ENCODE measurements around the gene SLC25A33. TPM values are rescaled to one million over a fixed set of nuclear protein-coding genes. Genes with fewer than 3 reads are reported as not detected.

Gene SLC25A33
- total RNA-seq, 1 experiment from 2014 or later = 9.2 TPM

- CTCF ChIA-PET = interaction anchor here (3.0 to 3.6 kb wide), 3 partner anchors 8 to 74 kb away, joined by 12 to 93 read pairs (median 35); partner anchors contain the start of gene TMEM201
- ATAC-seq (no peak), DNase-seq (ENCODE audit: low spot score) (no peak)
- POLR2A ChIA-PET = no interaction called here
- H3K9me3 Mint-ChIP-seq = no peaks in the 10 kb centered on the region
- TF ChIP-seq ZNF121 (CRISPR knock-in tag; IDR thresholded peaks at IDR 0.05) = no peak
- TF ChIP-seq PRRX2 (CRISPR knock-in tag; IDR thresholded peaks at IDR 0.05) = no peak
- no peak for TF ChIP-seq IRF1 (CRISPR knock-in tag; IDR thresholded peaks at IDR 0.05)
- TF ChIP-seq ZNF423 (CRISPR knock-in tag; IDR thresholded peaks at IDR 0.05) = no peak
- TF ChIP-seq FOXJ3 (CRISPR knock-in tag; IDR thresholded peaks at IDR 0.05; ENCODE audit: borderline replicate concordance) = no peak
- TF ChIP-seq ZNF425 (CRISPR knock-in tag; conservative IDR thresholded peaks at IDR 0.05) = no peak
- TF ChIP-seq ZBTB43 (CRISPR knock-in tag; IDR thresholded peaks at IDR 0.05) = no peak
- no peak for TF ChIP-seq OVOL2 (CRISPR knock-in tag; IDR thresholded peaks at IDR 0.05; ENCODE audit: borderline replicate concordance)
- no peak for TF ChIP-seq HMGXB4 (CRISPR knock-in tag; IDR thresholded peaks at IDR 0.05)
- no peak for TF ChIP-seq JUN (CRISPR knock-in tag; IDR thresholded peaks at IDR 0.05)
- no peak for TF ChIP-seq ZNF512 (CRISPR knock-in tag; IDR thresholded peaks at IDR 0.05; ENCODE audit: borderline replicate concordance)
- no peak for TF ChIP-seq ETV6 (CRISPR knock-in tag; IDR thresholded peaks at IDR 0.05)
- TF ChIP-seq NFYB (CRISPR knock-in tag; conservative IDR thresholded peaks at IDR 0.05; ENCODE audit: low read depth) = no peak
- TF ChIP-seq NFE2L1 (CRISPR knock-in tag; IDR thresholded peaks at IDR 0.05) = no peak
- no peak for TF ChIP-seq USF2 (CRISPR knock-in tag; IDR thresholded peaks at IDR 0.05)
- TF ChIP-seq ESRRA (CRISPR knock-in tag; IDR thresholded peaks at IDR 0.05; ENCODE audit: borderline replicate concordance) = no peak
- TF ChIP-seq AFF4 (CRISPR knock-in tag; IDR thresholded peaks at IDR 0.05; ENCODE audit: borderline replicate concordance) = no peak
- H3K36me3 Mint-ChIP-seq = peaks cover 12% of the 10 kb centered on the region; the same call in 1 of the 2 replicates
- no peaks in the 10 kb centered on the region for H3K27me3 Mint-ChIP-seq (ENCODE audit: low read depth)
- H3K4me1 Mint-ChIP-seq = peaks cover 2% of the 10 kb centered on the region; the same call in 1 of the 2 replicates
- H3K27ac Mint-ChIP-seq = no peak overlapping the region
- no peak overlapping the region for H3K4me3 Mint-ChIP-seq
Observed at GRCh38 chr1:9613625-9614299, 74.5 kb downstream of the SLC25A33 start.

Data from WTC11 (cell line).